ENCODE results near the gene MVK. TPM values are rescaled to one million over a fixed set of nuclear protein-coding genes. Genes with fewer than 3 reads are reported as not detected.

Gene MVK
- total and polyA plus RNA-seq, 8 donors, result 1.2 to 22.8 (median 13.8) TPM

GRCh38 chr12:109580684-109581333, 7.2 kb downstream of the MVK start:
- peaks cover 0 to 2% (median 0%) of the 10 kb centered on the region in 4 donors for H3K4me1 ChIP-seq
- H3K4me3 ChIP-seq, result no peak overlapping the region
- peaks cover 30 to 96% (median 92%) of the 10 kb centered on the region in 4 donors for H3K36me3 ChIP-seq
- intact Hi-C loops (cut with DNase I; ENCODE audit: low total_unique reads), result no loop called here
- no peaks in the 10 kb centered on the region for H3K27me3 ChIP-seq
- 86 to 94% (median 93%) methylated on average over 13 of the region's 13 CpGs for WGBS, 5 donors
- no peaks in the 10 kb centered on the region for H3K9me3 ChIP-seq
- no peak for DNase-seq
- TF ChIP-seq POLR2AphosphoS5 (IDR thresholded peaks at IDR 0.05) (no peak), POLR2A (IDR thresholded peaks at IDR 0.05) (no peak)
- TF ChIP-seq, protein P1, sequence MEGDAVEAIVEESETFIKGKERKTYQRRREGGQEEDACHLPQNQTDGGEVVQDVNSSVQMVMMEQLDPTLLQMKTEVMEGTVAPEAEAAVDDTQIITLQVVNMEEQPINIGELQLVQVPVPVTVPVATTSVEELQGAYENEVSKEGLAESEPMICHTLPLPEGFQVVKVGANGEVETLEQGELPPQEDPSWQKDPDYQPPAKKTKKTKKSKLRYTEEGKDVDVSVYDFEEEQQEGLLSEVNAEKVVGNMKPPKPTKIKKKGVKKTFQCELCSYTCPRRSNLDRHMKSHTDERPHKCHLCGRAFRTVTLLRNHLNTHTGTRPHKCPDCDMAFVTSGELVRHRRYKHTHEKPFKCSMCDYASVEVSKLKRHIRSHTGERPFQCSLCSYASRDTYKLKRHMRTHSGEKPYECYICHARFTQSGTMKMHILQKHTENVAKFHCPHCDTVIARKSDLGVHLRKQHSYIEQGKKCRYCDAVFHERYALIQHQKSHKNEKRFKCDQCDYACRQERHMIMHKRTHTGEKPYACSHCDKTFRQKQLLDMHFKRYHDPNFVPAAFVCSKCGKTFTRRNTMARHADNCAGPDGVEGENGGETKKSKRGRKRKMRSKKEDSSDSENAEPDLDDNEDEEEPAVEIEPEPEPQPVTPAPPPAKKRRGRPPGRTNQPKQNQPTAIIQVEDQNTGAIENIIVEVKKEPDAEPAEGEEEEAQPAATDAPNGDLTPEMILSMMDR (IDR thresholded peaks at IDR 0.05), result no peak
- no peak overlapping the region for H3K27ac ChIP-seq

DNA sequence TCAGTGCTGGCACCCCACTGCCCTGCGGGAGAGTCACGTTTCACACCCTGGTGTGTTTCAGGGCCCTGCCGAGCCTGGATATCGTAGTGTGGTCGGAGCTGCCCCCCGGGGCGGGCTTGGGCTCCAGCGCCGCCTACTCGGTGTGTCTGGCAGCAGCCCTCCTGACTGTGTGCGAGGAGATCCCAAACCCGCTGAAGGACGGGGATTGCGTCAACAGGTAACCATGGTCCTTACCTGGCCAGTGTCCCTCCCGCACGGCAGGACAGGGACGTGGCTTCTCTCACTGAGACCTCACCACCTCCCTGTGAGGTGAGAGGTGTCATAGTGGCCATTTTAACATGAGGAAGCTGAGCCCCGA, 7.7 kb downstream of the MVK start:
- H3K36me3 ChIP-seq, result peaks cover 34 to 95% (median 92%) of the 10 kb centered on the region in 4 donors
- H3K4me3 ChIP-seq, result no peak overlapping the region
- H3K9me3 ChIP-seq, result no peaks in the 10 kb centered on the region
- TF ChIP-seq POLR2AphosphoS5 (IDR thresholded peaks at IDR 0.05) (no peak), EP300 (IDR thresholded peaks at IDR 0.05) (no peak), POLR2A (IDR thresholded peaks at IDR 0.05) (no peak)
- TF ChIP-seq, protein P1 (IDR thresholded peaks at IDR 0.05), result no peak
- WGBS, 5 donors, result 88 to 95% (median 93%) methylated on average over 13 to 18 of the region's 18 CpGs
- H3K27me3 ChIP-seq, result no peaks in the 10 kb centered on the region
- H3K4me1 ChIP-seq, result no peaks in the 10 kb centered on the region
- no peak overlapping the region for H3K27ac ChIP-seq
- no peak for DNase-seq
- intact Hi-C loops (cut with DNase I; ENCODE audit: low total_unique reads), result no loop called here

GRCh38 chr12:109581856-109582255, 8.3 kb downstream of the MVK start:
- Histone ChIP-seq H3K27me3 (no peaks in the 10 kb centered on the region), H3K4me1 (no peaks in the 10 kb centered on the region), H3K9me3 (no peaks in the 10 kb centered on the region), H3K27ac (no peak overlapping the region), H3K36me3 (peaks cover 36 to 95% (median 92%) of the 10 kb centered on the region in 4 donors), H3K4me3 (no peak overlapping the region)
- TF ChIP-seq, protein P1 (IDR thresholded peaks at IDR 0.05), result no peak
- TF ChIP-seq POLR2A (IDR thresholded peaks at IDR 0.05) (no peak), EP300 (IDR thresholded peaks at IDR 0.05) (no peak), POLR2AphosphoS5 (IDR thresholded peaks at IDR 0.05) (no peak)
- WGBS, 5 donors, result 64 to 85% (median 77%) methylated on average over 8 of the region's 8 CpGs
- intact Hi-C loops (cut with DNase I; ENCODE audit: low total_unique reads), result no loop called here
- DNase-seq, result no peak

GRCh38 chr12:109582636-109583035, 9.0 kb downstream of the MVK start:
- intact Hi-C loops (cut with DNase I; ENCODE audit: low total_unique reads), result no loop called here
- TF ChIP-seq POLR2AphosphoS5 (IDR thresholded peaks at IDR 0.05), result no peak
- no peak for TF ChIP-seq EP300 (IDR thresholded peaks at IDR 0.05)
- TF ChIP-seq, protein P1 (IDR thresholded peaks at IDR 0.05), result no peak
- TF ChIP-seq POLR2A (IDR thresholded peaks at IDR 0.05), result no peak
- Histone ChIP-seq H3K9me3 (no peaks in the 10 kb centered on the region), H3K27ac (no peak overlapping the region), H3K4me1 (no peaks in the 10 kb centered on the region), H3K36me3 (peaks cover 28 to 95% (median 92%) of the 10 kb centered on the region in 4 donors), H3K4me3 (no peak overlapping the region), H3K27me3 (no peaks in the 10 kb centered on the region)
- DNase-seq, result no peak
- 82 to 91% (median 87%) methylated on average over 5 of the region's 5 CpGs for WGBS, 5 donors

Measured in stomach (tissue), 9 donors.